ENCODE data around the gene RAD54L2. TPM values are rescaled to one million over a fixed set of nuclear protein-coding genes. Genes with fewer than 3 reads are reported as not detected.
"Not testable (repeated sequence)": the region's sequence is repeated elsewhere in the genome, so short reads cannot be mapped to it uniquely, and the experiment has no call there.

Gene RAD54L2
- 38.9 and 41.3 TPM in 2 replicates for total RNA-seq

- intact Hi-C loops (cut with micrococcal nuclease) = loop anchor here (1.0 kb wide), 2 partner anchors 36 to 131 kb away; no protein-coding TSS in a partner anchor
Measured at GRCh38 chr3:51538459-51539290, at the start of gene RAD54L2. RAD54L2 (plus strand) TSS chr3:51538719; CDS start chr3:51590421, 51,702 bp downstream.

- intact Hi-C loops (cut with micrococcal nuclease) = loop anchor here (1.0 to 5.0 kb wide), 5 partner anchors 108 to 1200 kb away; partner anchors contain the start of genes HEMK1, HYAL3, MAPKAPK3 and NAA80
Measured at GRCh38 chr3:51498876-51499738, 39.4 kb upstream of the RAD54L2 start.

- intact Hi-C loops (cut with micrococcal nuclease) = loop anchor here (1.0 to 5.0 kb wide), 9 partner anchors 115 to 1142 kb away; partner anchors contain the start of genes MANF, PARP3, POC1A and TMEM115
Measured at GRCh38 chr3:51500632-51501131, 37.8 kb upstream of the RAD54L2 start.

- intact Hi-C loops (cut with micrococcal nuclease) = loop anchor here (1.0 to 5.0 kb wide), 10 partner anchors 36 to 1143 kb away; partner anchors contain the start of genes ABHD14B, POC1A, RAD54L2 and TMEM115
Measured at GRCh38 chr3:51501833-51502561, 36.5 kb upstream of the RAD54L2 start.

- intact Hi-C loops (cut with micrococcal nuclease) = loop anchor here (1.0 to 5.0 kb wide), 9 partner anchors 36 to 650 kb away; partner anchors contain the start of genes ABHD14B, POC1A and RAD54L2
Measured at GRCh38 chr3:51502562-51502910, 36.0 kb upstream of the RAD54L2 start.

- intact Hi-C loops (cut with micrococcal nuclease) = loop anchor here (5.0 kb wide), 2 partner anchors 229 to 649 kb away; partner anchors contain the start of gene POC1A
Measured at GRCh38 chr3:51503007-51503406, 35.5 kb upstream of the RAD54L2 start.

- intact Hi-C loops (cut with micrococcal nuclease) = no loop called here
Measured at GRCh38 chr3:51508255-51508654, 30.3 kb upstream of the RAD54L2 start.

- intact Hi-C loops (cut with micrococcal nuclease) = no loop called here
Measured at GRCh38 chr3:51510996-51511395, 27.5 kb upstream of the RAD54L2 start.

GRCh38 chr3:51514210-51514609 is 24.3 kb upstream of the RAD54L2 start:
- intact Hi-C loops (cut with micrococcal nuclease) = no loop called here

GRCh38 chr3:51519848-51520247 is 18.7 kb upstream of the RAD54L2 start:
- intact Hi-C loops (cut with micrococcal nuclease) = no loop called here

- intact Hi-C loops (cut with micrococcal nuclease) = not testable (repeated sequence)
Measured at GRCh38 chr3:51520906-51521730, 17.4 kb upstream of the RAD54L2 start.

- intact Hi-C loops (cut with micrococcal nuclease) = no loop called here
Measured at GRCh38 chr3:51522273-51522962, 16.1 kb upstream of the RAD54L2 start.

- intact Hi-C loops (cut with micrococcal nuclease) = not testable (repeated sequence)
Measured at GRCh38 chr3:51524874-51525273, 13.6 kb upstream of the RAD54L2 start.

GRCh38 chr3:51530485-51530884 is 8.0 kb upstream of the RAD54L2 start:
- intact Hi-C loops (cut with micrococcal nuclease) = no loop called here

- intact Hi-C loops (cut with micrococcal nuclease) = no loop called here
Measured at GRCh38 chr3:51535146-51536019, 3.1 kb upstream of the RAD54L2 start.

GRCh38 chr3:51537631-51538030 is 888 bp upstream of the RAD54L2 start:
- intact Hi-C loops (cut with micrococcal nuclease) = loop anchor here (1.0 kb wide), 2 partner anchors 35 to 132 kb away; no protein-coding TSS in a partner anchor

GRCh38 chr3:51538115-51538458 is 432 bp upstream of the RAD54L2 start:
- intact Hi-C loops (cut with micrococcal nuclease) = loop anchor here (1.0 kb wide), 2 partner anchors 36 to 131 kb away; no protein-coding TSS in a partner anchor

GRCh38 chr3:51539291-51539941 is 897 bp downstream of the RAD54L2 start:
- intact Hi-C loops (cut with micrococcal nuclease) = no loop called here

Measured in T-helper 1 cell treated with Interleukin-12 subunit alpha and Interleukin-12 subunit beta and Interleukin-4 antibody, amounts not matched to agents 30 ng/mL and 1 ng/mL, for 36 hours (primary cell).